ENCODE results near the gene KDM8.

The KDM8 gene

DNA sequence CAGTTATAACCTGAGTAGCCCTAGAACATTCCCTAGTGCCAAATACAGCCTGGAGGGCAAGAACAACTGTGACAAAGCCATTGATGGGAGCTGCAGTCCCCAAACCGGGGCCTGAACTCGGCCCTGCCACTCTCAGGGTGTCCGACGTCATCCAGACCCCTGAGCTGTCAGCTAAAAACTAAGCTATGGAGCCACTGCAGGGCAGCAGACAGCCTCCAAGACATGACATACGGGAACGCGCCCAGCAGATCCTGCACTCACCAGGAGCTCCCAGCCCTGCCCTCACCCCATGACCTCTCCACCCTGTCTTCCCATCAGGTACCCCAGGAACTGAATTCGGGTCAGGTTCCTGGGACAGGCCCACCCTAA lies 28.4 kb downstream of the KDM8 start:
- no peak for DNase-seq

DNA sequence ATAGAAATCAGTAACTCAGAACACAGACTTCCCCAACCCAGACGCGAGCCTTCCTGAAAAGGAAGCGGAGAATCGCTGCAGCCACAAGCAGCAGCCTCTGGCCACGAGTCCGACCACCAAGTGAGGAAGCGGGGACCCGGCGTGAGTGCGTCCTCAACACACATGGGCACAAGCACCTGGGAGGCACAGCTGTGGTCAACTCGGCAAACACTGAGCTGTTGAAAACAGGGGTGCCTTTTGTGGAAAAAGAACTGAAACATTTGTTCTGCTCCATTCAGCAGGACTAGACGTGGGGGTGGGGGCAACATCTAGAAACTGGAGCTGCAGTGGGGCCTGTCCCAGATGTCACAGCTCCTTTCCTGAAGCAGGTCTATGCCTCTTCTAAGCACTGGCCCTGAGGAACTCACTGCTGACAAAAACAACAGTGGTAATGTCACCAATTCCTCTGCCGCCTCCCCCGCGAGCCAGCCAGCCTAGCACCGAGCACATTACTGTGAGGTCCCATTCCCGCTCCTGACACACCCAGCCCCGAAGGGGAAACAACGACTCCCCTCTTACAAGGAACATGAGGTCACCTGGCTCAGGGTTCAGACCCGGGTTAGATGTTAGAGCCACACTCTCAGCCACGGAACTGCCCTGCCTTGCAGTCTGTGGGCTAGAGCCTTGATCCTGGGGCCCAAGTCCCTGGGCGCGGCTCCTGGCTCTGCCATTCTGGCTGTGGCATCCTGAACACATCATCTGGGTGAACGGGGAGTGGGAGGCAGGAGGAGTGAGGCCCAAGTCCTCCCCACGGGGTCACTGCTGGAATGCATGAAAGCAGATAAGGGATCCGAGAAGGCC lies 29.0 kb downstream of the KDM8 start:
- DNase-seq = no peak

GRCh38 chr16:27232901-27233625 lies 29.7 kb downstream of the KDM8 start:
- DNase-seq = no peak

DNA sequence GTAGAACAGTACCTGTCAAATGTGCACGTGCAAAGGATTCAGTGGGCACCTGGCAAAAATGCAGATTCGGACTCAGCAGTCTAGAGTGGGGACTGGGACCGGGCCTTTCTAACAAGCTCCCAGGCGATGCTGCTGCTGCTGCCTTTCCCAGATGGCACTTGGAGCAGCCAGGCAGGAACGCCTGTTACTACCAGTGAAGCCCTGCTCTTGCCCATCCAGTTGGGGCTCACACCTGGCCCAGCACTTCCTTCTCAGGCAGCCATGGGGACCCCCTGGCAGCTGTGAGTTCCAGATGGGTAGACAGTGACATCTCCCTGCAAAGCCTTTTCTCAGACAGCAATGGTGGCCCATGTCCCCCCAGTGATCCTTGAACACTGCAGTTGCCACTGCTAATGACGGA lies 30.4 kb downstream of the KDM8 start:
- DNase-seq = no peak

- DNase-seq = no peak
These were observed 30.8 kb downstream of the KDM8 start for GRCh38 chr16:27234171-27234570.

- no peak for DNase-seq
These were observed 31.3 kb downstream of the KDM8 start for GRCh38 chr16:27234603-27235002.

- DNase-seq = peak; percentile 75
These were observed 32.0 kb downstream of the KDM8 start for GRCh38 chr16:27235055-27235937.

DNA sequence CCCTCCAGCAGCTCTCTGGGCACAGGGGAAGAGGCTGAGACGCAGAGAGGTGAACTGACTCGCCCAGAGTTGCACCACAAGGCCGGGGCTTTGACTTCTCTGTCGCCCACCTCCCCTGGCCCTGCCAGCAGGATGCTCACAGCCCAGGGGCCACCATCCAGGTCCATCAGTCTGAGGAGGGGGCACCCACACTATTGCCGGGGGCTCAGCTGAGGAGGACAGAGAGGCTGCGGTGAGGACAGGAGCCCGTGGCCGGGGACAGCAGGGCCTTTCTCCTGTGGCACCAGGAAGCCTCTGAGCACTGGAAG lies 32.6 kb downstream of the KDM8 start:
- no peak for DNase-seq

DNA sequence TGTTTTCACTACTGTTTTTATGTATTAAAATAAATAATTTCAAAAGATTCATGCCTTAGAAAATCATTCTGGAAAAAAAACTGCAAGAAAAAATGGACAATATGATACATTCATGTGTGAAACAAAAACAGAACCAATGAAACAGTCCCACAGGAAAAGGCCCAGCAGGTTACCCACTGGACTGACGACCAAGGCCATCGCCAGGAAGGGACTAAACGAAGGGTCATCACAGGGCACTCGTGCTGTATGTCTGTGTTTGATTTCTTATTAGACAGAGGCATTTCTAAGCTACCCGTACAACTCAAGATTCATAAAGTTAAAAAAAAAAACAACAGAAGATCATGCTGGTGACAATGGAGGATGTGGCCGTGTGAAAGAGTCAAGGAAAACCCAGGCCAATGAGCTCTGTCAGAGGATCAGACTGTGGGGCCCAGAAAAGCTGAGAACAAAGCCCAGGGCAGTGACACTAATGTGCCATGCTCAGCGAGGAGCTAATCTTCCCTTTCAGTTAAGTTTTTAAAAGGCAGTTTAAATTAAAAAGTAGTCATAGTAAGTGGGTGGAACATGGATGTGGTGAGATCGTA lies 33.4 kb downstream of the KDM8 start:
- no peak for DNase-seq

- peak; percentile 33 for DNase-seq
These were observed 34.1 kb downstream of the KDM8 start for GRCh38 chr16:27237219-27238015.

DNA sequence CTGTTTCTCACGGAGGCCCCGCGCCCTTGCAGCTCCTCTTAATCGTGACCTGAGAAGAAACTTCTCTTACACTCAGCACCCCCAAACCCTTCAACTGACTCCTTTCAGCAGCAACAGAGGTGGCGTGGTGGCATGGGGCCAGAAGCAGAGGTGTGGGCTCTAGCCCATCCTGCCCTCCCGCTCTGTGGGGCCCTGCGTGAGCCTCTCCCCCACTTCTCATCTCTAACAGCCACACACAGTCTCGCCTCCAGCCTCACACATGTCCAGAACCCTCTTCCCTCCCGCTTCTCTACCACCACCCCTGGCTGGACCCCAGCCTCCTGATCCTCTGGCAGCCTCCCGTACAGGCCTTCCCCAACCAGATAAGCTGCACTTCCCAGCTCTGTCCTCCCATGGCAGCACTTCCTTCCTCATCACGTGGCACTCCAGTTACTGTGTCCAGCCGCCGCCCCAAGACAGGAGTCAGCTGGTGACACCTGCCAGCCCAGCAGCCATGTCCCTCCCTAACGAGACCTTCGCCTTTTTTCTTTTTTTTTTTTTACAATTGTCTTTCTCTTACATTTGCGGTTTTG lies 34.8 kb downstream of the KDM8 start:
- no peak for DNase-seq

- no peak for DNase-seq
These were observed 35.3 kb downstream of the KDM8 start for GRCh38 chr16:27238591-27238990.

DNA sequence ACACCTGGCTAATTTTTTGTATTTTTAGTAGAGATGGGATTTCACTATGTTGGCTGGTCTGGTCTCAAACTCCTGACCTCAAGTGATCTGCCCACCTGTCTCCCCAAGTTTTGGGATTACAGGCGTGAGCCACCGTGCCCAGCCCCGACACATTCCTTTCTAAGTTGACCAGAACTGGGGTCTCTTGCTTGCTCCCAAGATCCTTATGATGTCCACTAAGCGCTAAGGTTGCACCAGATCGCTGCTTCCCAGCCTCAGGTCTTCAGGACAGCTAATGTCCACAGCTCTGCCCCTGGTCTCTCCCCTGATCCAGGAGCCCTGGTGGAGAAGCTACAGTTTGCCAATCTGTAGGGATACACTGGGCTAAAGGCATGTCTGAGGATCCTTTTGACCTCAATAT lies 35.7 kb downstream of the KDM8 start:
- no peak for DNase-seq

GRCh38 chr16:27239906-27240655 lies 36.8 kb downstream of the KDM8 start:
- DNase-seq = no peak

GRCh38 chr16:27240948-27241531 lies 37.7 kb downstream of the KDM8 start:
- DNase-seq = no peak

DNA sequence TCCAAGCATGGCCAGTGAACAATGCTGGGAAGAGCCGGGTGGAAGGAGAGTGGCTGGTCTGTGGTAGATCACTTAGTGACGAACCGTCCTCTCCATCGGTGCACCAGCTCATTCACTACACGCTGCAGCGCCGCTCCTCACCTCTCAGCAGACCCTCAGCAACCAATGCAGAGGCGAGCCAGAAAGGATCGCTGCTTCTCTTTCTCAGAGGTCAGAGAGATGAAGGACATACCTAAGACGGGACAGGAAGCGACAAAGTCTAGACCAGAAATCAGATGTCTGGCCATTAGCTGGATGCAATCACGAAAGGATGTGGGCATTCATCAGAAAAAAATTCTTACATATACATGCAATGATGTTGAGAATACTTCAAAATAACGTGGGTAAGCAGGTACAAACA lies 38.3 kb downstream of the KDM8 start:
- no peak for DNase-seq

- DNase-seq = no peak
These were observed 39.1 kb downstream of the KDM8 start for GRCh38 chr16:27242398-27242797.

GRCh38 chr16:27242868-27243590 lies 39.7 kb downstream of the KDM8 start:
- no peak for DNase-seq

DNA sequence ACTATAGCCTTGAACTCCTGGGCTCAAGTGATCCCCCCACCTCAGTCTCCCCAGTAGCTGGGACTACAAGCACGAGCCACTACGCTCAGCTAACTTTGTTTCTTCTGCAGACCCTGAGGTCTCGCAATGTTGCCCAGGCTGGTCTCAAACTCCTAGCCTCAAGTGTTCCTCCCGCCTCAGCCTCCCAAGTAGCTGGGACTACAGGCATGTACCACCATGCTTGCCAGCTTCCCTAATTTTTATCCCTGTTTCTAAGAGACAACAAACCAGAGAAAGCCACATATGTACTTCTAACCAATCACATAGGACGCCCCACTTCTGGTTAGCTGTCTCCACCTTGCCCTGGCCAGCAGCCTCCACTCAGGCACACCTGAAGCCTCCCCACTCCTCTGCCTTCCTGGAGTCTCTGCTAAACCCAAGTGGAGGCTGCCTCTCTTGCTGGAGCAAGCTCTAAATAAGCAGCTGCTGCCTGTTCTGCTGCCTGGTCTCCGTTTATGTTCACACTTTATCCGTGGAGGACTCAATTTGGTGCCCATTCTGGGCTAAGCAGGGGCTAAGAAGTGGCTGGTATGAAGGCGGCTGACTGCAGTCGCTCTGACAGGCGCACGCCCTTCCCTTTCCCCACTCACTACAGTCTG lies 40.5 kb downstream of the KDM8 start:
- DNase-seq = no peak

GRCh38 chr16:27244363-27244755 lies 41.0 kb downstream of the KDM8 start:
- no peak for DNase-seq

All from effector CD8-positive, alpha-beta T cell (primary cell).